ENCODE results near the gene TM2D1.

TM2D1 gene

DNA sequence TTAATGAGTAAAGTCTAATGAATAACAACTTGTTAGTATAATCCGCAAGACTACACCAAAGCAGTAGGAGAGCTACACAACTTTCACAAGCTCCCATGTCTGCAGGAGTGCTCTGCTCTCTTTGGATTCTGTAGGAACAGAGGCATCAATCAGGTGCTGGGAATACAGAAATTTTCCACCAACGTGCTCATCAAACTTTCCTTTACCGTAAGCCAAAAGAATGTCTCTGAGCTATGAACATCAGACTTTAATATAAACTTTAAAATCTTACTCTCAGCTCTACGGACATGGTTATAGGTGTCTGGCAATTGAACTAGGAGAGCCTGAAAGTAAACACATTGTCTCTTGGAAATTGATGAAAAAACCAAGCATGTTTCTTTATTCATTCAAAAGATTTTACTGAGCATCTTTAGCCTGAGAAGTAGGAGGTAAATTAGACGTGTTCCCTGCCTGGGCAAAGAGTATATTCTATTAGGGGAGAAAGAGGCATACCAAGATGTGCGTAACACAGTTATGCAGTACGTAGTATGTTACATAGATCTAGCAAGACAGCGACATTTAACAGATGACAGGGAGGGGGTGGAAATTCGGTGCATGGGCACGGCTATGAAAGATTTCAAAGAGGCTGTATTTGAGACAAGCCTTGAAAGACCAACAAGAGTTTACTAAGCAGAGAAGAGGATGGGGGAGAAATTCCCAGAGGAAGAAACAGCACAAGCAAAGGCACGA lies 85.2 kb downstream of the TM2D1 start:
- Histone ChIP-seq H3K4me2 (ENCODE audit: low read length) (no peak overlapping the region), H3K27me3 (ENCODE audit: low read depth, low read length) (no peaks in the 10 kb centered on the region), H3K79me2 (ENCODE audit: low read length) (no peaks in the 10 kb centered on the region), H3K27ac (ENCODE audit: low read length) (no peak overlapping the region), H3K9ac (ENCODE audit: low read length) (no peak overlapping the region), H2AFZ (ENCODE audit: low read depth, low read length) (no peak overlapping the region), H3K4me1 (ENCODE audit: low read length) (0 out of 2 replicates have a peak, but pooled peaks cover 8% of the 10 kb centered on the region), H3K9me3 (ENCODE audit: insufficient read depth, low read length) (no peaks in the 10 kb centered on the region), H3K36me3 (replicated peaks; ENCODE audit: low read depth, low read length) (no peaks in the 10 kb centered on the region), H3K4me3 (ENCODE audit: low read length) (no peak overlapping the region), H4K20me1 (ENCODE audit: insufficient read depth, low read length) (no peaks in the 10 kb centered on the region)
- no peak for TF ChIP-seq EZH2phosphoT487 (IDR thresholded peaks at IDR 0.05; ENCODE audit: low read depth)
- TF ChIP-seq, protein P1, sequence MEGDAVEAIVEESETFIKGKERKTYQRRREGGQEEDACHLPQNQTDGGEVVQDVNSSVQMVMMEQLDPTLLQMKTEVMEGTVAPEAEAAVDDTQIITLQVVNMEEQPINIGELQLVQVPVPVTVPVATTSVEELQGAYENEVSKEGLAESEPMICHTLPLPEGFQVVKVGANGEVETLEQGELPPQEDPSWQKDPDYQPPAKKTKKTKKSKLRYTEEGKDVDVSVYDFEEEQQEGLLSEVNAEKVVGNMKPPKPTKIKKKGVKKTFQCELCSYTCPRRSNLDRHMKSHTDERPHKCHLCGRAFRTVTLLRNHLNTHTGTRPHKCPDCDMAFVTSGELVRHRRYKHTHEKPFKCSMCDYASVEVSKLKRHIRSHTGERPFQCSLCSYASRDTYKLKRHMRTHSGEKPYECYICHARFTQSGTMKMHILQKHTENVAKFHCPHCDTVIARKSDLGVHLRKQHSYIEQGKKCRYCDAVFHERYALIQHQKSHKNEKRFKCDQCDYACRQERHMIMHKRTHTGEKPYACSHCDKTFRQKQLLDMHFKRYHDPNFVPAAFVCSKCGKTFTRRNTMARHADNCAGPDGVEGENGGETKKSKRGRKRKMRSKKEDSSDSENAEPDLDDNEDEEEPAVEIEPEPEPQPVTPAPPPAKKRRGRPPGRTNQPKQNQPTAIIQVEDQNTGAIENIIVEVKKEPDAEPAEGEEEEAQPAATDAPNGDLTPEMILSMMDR (IDR thresholded peaks at IDR 0.05; ENCODE audit: low read depth, low read length) = no peak

DNA sequence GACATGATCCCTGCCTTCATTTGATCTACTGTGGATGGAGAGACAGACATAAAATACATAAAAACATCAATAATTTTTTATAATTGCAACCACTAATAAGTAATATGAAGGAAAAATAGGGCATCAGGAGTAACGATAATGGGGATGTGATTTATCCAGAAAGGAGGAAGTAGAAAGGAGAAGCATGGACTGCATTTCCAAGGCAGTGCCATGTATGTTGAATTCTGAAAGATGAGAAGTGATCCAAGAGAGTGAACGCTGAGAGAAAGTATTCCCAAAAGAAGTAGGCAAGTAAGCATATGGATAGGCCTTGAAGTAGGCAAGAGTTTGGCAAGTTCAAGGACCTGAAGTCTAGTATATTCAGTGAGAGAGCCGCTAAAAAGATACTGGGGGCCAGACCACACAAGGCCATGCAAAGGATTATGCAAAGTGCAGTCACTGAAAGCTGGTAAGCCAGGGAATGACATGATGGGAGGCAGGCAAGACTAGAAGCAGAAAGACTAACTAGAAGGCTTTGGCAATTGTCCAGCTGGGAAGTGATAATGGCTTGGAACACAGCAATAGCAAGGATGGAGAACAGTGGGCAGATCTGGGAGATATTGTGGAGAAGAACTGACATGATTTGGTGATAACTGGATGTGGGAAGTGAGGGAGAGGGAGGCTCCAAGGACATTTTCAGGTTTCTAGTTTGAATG lies 85.9 kb downstream of the TM2D1 start:
- Histone ChIP-seq H2AFZ (ENCODE audit: low read depth, low read length) (no peak overlapping the region), H3K9ac (ENCODE audit: low read length) (no peak overlapping the region), H3K9me3 (ENCODE audit: insufficient read depth, low read length) (no peaks in the 10 kb centered on the region), H3K4me3 (ENCODE audit: low read length) (no peak overlapping the region), H3K4me1 (ENCODE audit: low read length) (0 out of 2 replicates have a peak, but pooled peaks cover 8% of the 10 kb centered on the region), H3K4me2 (ENCODE audit: low read length) (no peak overlapping the region), H3K27ac (ENCODE audit: low read length) (no peak overlapping the region), H4K20me1 (ENCODE audit: insufficient read depth, low read length) (no peaks in the 10 kb centered on the region), H3K36me3 (replicated peaks; ENCODE audit: low read depth, low read length) (no peaks in the 10 kb centered on the region), H3K79me2 (ENCODE audit: low read length) (no peaks in the 10 kb centered on the region), H3K27me3 (ENCODE audit: low read depth, low read length) (no peaks in the 10 kb centered on the region)
- no peak for TF ChIP-seq EZH2phosphoT487 (IDR thresholded peaks at IDR 0.05; ENCODE audit: low read depth)
- TF ChIP-seq, protein P1 (IDR thresholded peaks at IDR 0.05; ENCODE audit: low read depth, low read length) = no peak

DNA sequence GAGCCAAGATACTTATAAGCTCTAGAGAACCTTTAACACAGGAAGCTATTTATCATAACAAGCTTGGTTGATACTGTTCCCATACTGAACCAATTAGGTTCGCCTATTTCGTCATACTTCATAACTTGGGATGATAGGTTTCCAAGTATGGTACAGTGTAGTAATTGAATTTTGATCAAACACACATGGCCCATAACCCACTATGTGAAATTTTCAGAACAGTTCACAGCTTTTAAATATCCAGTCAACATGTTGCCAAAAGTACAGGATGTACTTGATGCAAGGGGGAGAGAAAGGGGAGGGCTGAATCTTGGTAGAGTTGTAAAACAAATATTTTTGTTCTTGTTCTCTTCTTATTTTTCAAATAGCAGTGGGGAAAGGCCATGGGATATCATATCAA lies 86.6 kb downstream of the TM2D1 start:
- no peaks in the 10 kb centered on the region for H3K9me3 ChIP-seq (ENCODE audit: insufficient read depth, low read length)
- H3K9ac ChIP-seq (ENCODE audit: low read length) = no peak overlapping the region
- no peak overlapping the region for H3K4me2 ChIP-seq (ENCODE audit: low read length)
- 0 out of 2 replicates have a peak, but pooled peaks cover 8% of the 10 kb centered on the region for H3K4me1 ChIP-seq (ENCODE audit: low read length)
- H3K4me3 ChIP-seq (ENCODE audit: low read length) = no peak overlapping the region
- H2AFZ ChIP-seq (ENCODE audit: low read depth, low read length) = no peak overlapping the region
- H3K79me2 ChIP-seq (ENCODE audit: low read length) = no peaks in the 10 kb centered on the region
- H3K36me3 ChIP-seq (replicated peaks; ENCODE audit: low read depth, low read length) = no peaks in the 10 kb centered on the region
- no peaks in the 10 kb centered on the region for H4K20me1 ChIP-seq (ENCODE audit: insufficient read depth, low read length)
- no peak for TF ChIP-seq EZH2phosphoT487 (IDR thresholded peaks at IDR 0.05; ENCODE audit: low read depth)
- TF ChIP-seq, protein P1 (IDR thresholded peaks at IDR 0.05; ENCODE audit: low read depth, low read length) = no peak
- no peak overlapping the region for H3K27ac ChIP-seq (ENCODE audit: low read length)
- H3K27me3 ChIP-seq (ENCODE audit: low read depth, low read length) = no peaks in the 10 kb centered on the region

DNA sequence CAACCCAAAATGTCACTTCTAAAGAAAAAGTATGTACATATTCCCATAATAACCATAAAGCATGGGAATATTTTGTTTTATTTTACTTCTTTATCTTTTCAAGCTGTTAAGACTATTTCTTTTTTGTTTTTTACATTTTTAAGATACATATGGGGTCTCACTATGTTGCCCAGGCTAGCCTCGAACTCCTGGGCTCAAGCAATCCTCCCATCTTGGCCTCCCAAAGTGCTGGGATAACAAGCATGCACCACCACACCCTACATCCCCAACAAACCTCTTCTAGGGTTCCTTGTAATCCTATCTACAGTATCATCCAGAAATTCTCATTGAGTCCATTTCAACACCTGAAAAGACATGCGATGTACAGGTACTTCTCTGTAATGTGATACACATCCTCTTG lies 87.5 kb downstream of the TM2D1 start:
- no peak for TF ChIP-seq EZH2phosphoT487 (IDR thresholded peaks at IDR 0.05; ENCODE audit: low read depth)
- TF ChIP-seq, protein P1 (IDR thresholded peaks at IDR 0.05; ENCODE audit: low read depth, low read length) = no peak
- no peaks in the 10 kb centered on the region for H4K20me1 ChIP-seq (ENCODE audit: insufficient read depth, low read length)
- no peaks in the 10 kb centered on the region for H3K27me3 ChIP-seq (ENCODE audit: low read depth, low read length)
- no peak overlapping the region for H2AFZ ChIP-seq (ENCODE audit: low read depth, low read length)
- no peaks in the 10 kb centered on the region for H3K79me2 ChIP-seq (ENCODE audit: low read length)
- no peaks in the 10 kb centered on the region for H3K36me3 ChIP-seq (replicated peaks; ENCODE audit: low read depth, low read length)
- H3K4me2 ChIP-seq (ENCODE audit: low read length) = no peak overlapping the region
- H3K9ac ChIP-seq (ENCODE audit: low read length) = no peak overlapping the region
- H3K4me1 ChIP-seq (ENCODE audit: low read length) = 0 out of 2 replicates have a peak, but pooled peaks cover 8% of the 10 kb centered on the region
- H3K9me3 ChIP-seq (ENCODE audit: insufficient read depth, low read length) = no peaks in the 10 kb centered on the region
- H3K27ac ChIP-seq (ENCODE audit: low read length) = no peak overlapping the region
- no peak overlapping the region for H3K4me3 ChIP-seq (ENCODE audit: low read length)

Measured in OCI-LY3 (cell line).